ENCODE results near the gene NTF4.
"Not testable (repeated sequence)": the region's sequence is repeated elsewhere in the genome, so short reads cannot be mapped to it uniquely, and the experiment has no call there.

DNA sequence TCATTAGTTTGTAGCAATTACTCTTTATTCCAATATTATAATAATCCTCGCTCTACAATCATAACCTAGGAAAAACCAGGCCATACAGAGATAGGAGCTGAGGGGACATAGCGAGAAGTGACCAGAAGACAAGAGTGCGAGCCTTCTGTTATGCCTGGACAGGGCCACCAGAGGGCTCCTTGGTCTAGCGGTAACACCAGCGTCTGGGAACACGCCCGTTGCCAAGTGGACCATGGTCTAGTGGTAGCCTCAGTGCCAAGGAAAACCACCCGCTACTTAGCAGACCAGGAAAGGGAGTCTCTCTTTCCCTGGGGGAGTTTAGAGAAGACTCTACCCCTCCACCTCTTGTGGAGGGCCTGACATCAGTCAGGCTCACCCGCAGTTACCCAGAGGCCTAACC is 10.3 kb upstream of the NTF4 start:
- TF ChIP-seq, protein P1, sequence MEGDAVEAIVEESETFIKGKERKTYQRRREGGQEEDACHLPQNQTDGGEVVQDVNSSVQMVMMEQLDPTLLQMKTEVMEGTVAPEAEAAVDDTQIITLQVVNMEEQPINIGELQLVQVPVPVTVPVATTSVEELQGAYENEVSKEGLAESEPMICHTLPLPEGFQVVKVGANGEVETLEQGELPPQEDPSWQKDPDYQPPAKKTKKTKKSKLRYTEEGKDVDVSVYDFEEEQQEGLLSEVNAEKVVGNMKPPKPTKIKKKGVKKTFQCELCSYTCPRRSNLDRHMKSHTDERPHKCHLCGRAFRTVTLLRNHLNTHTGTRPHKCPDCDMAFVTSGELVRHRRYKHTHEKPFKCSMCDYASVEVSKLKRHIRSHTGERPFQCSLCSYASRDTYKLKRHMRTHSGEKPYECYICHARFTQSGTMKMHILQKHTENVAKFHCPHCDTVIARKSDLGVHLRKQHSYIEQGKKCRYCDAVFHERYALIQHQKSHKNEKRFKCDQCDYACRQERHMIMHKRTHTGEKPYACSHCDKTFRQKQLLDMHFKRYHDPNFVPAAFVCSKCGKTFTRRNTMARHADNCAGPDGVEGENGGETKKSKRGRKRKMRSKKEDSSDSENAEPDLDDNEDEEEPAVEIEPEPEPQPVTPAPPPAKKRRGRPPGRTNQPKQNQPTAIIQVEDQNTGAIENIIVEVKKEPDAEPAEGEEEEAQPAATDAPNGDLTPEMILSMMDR (IDR thresholded peaks at IDR 0.05), result peak; percentile 42 to 91 (median 82)
- TF ChIP-seq POLR2A (IDR thresholded peaks at IDR 0.05), result not testable (repeated sequence)

All from body of pancreas (tissue), 4 donors.